Measurements from ENCODE around the gene PROCA1. TPM values are rescaled to one million over a fixed set of nuclear protein-coding genes. Genes with fewer than 3 reads are reported as not detected.

The PROCA1 gene
- under 0.01 TPM in 1 of 2 replicates, not detected in the other for total RNA-seq

GRCh38 chr17:28711723-28712031 is at the start of gene PROCA1:
Gene PROCA1 (minus strand): TSS chr17:28711888. CDS start chr17:28711660, 228 bp downstream.

GRCh38 chr17:28743243-28744103 is 31.8 kb upstream of the PROCA1 start, which contains the start of gene TRAF4:
Gene TRAF4 (plus strand): TSS chr17:28744011. CDS start chr17:28744113, 102 bp downstream.

GRCh38 chr17:28728364-28729200 is 16.9 kb upstream of the PROCA1 start, which contains the start of gene NEK8:
Gene NEK8 (plus strand): TSS chr17:28728788. CDS start chr17:28728814, 26 bp downstream.

GRCh38 chr17:28726226-28726626 is 14.5 kb upstream of the PROCA1 start, which contains the start of gene TLCD1:
Gene TLCD1 (minus strand): TSS chr17:28726233. CDS start chr17:28726097, 136 bp downstream.

GRCh38 chr17:28717578-28718332 is 6.1 kb upstream of the PROCA1 start, which contains the start of gene RAB34:
Gene RAB34 (minus strand): TSS chr17:28717868. CDS start chr17:28717266, 602 bp downstream.

GRCh38 chr17:28661635-28662526 is 49.8 kb downstream of the PROCA1 start, which contains the start of the genes SDF2 and SUPT6H:
Gene SDF2 (minus strand): TSS chr17:28661906. CDS start chr17:28661876, 30 bp downstream.
Gene SUPT6H (plus strand): TSS chr17:28662205. CDS start chr17:28673402, 11,197 bp downstream.

Other genes starting within 250 kb of the PROCA1 start
- not detected in 2 replicates for gene SLC13A2, start 238.2 kb downstream of the PROCA1 start, total RNA-seq
- gene FOXN1, start 205.5 kb downstream of the PROCA1 start, total RNA-seq = not detected in 2 replicates
- 33.5 and 43.7 TPM in 2 replicates for gene UNC119, start 159.3 kb downstream of the PROCA1 start, total RNA-seq
- gene PIGS, start 140.4 kb downstream of the PROCA1 start, total RNA-seq = 82.3 and 154 TPM in 2 replicates
- gene ALDOC, start 135.0 kb downstream of the PROCA1 start, total RNA-seq = 213 and 230 TPM in 2 replicates
- gene SPAG5, start 112.9 kb downstream of the PROCA1 start, total RNA-seq = 7.2 and 9.1 TPM in 2 replicates
- gene RSKR, start 97.7 kb downstream of the PROCA1 start, total RNA-seq = 0.81 and 6.0 TPM in 2 replicates
- 71.1 and 102 TPM in 2 replicates for gene BLTP2, start 66.7 kb downstream of the PROCA1 start, total RNA-seq
- gene SDF2, start 50.0 kb downstream of the PROCA1 start, total RNA-seq = 42.1 and 66.3 TPM in 2 replicates
- gene SUPT6H, start 49.7 kb downstream of the PROCA1 start, total RNA-seq = 32.0 and 40.7 TPM in 2 replicates
- gene RAB34, start 6.0 kb upstream of the PROCA1 start, total RNA-seq = 266 and 343 TPM in 2 replicates
- gene RPL23A, start 8.1 kb upstream of the PROCA1 start, total RNA-seq = 623 and 755 TPM in 2 replicates
- gene TLCD1, start 14.3 kb upstream of the PROCA1 start, total RNA-seq = 8.6 and 20.9 TPM in 2 replicates
- gene NEK8, start 16.9 kb upstream of the PROCA1 start, total RNA-seq = 2.6 and 3.2 TPM in 2 replicates
- gene TRAF4, start 32.1 kb upstream of the PROCA1 start, total RNA-seq = 30.8 and 39.0 TPM in 2 replicates
- gene FAM222B, start 130.9 kb upstream of the PROCA1 start, total RNA-seq = 4.7 and 16.0 TPM in 2 replicates
- 43.1 and 44.8 TPM in 2 replicates for gene ERAL1, start 143.1 kb upstream of the PROCA1 start, total RNA-seq
- gene FLOT2, start 185.8 kb upstream of the PROCA1 start, total RNA-seq = 69.7 and 76.8 TPM in 2 replicates
- gene DHRS13, start 191.2 kb upstream of the PROCA1 start, total RNA-seq = 7.4 and 9.2 TPM in 2 replicates
- 18.2 and 18.8 TPM in 2 replicates for gene PHF12, start 239.6 kb upstream of the PROCA1 start, total RNA-seq